ENCODE measurements around the gene NPAS3. TPM values are rescaled to one million over a fixed set of nuclear protein-coding genes. Genes with fewer than 3 reads are reported as not detected.

Gene NPAS3
- total RNA-seq, 1 experiment from 2014 or later, result not detected

DNA sequence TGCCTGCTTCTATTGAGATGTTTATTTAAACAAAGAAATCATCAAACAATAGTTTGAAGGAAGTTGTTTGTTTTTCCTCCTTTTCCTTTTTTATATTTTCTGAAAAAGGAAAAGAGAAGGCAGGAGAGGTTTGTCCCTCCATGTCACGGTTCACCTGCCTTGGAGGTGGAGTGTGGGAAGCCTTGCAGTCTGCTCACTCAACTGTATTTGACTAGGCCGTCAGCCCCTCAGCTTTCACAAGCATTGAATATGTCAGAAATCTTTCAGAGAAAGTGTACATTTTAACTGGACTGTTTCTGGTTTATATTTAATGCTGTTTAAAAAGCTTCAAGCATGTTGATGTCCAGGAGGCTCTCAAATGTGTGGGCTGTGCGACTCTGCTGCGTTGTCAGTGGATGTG, 370.4 kb downstream of the NPAS3 start:
- Histone ChIP-seq H3K36me3 (ENCODE audit: low read depth) (no peaks in the 10 kb centered on the region), H3K79me2 (ENCODE audit: low read depth) (no peaks in the 10 kb centered on the region), H3K9me3 (ENCODE audit: insufficient read depth, low read depth) (no peaks in the 10 kb centered on the region), H3K27ac (no peak overlapping the region), H3F3A (ENCODE audit: insufficient read depth, low read depth) (no peaks in the 10 kb centered on the region), H3K4me2 (no peak overlapping the region), H3K4me1 (replicated peaks; ENCODE audit: insufficient read depth) (no peaks in the 10 kb centered on the region), H2AFZ (no peak overlapping the region), H3K4me3 (no peak overlapping the region), H4K20me1 (ENCODE audit: insufficient read depth) (no peaks in the 10 kb centered on the region), H3K9me2 (ENCODE audit: insufficient read depth) (no peaks in the 10 kb centered on the region), H3K27me3 (ENCODE audit: insufficient read depth, low read depth) (no peaks in the 10 kb centered on the region)
- TF ChIP-seq, protein P1, sequence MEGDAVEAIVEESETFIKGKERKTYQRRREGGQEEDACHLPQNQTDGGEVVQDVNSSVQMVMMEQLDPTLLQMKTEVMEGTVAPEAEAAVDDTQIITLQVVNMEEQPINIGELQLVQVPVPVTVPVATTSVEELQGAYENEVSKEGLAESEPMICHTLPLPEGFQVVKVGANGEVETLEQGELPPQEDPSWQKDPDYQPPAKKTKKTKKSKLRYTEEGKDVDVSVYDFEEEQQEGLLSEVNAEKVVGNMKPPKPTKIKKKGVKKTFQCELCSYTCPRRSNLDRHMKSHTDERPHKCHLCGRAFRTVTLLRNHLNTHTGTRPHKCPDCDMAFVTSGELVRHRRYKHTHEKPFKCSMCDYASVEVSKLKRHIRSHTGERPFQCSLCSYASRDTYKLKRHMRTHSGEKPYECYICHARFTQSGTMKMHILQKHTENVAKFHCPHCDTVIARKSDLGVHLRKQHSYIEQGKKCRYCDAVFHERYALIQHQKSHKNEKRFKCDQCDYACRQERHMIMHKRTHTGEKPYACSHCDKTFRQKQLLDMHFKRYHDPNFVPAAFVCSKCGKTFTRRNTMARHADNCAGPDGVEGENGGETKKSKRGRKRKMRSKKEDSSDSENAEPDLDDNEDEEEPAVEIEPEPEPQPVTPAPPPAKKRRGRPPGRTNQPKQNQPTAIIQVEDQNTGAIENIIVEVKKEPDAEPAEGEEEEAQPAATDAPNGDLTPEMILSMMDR (conservative IDR thresholded peaks at IDR 0.05), result no peak
- no peak for TF ChIP-seq EZH2 (IDR thresholded peaks at IDR 0.05; ENCODE audit: low read depth)
- DNase-seq, result no peak
- intact Hi-C loops (cut with micrococcal nuclease; ENCODE audit: unreplicated experiment), result no loop called here
- POLR2A ChIA-PET (ENCODE audit: unreplicated experiment), result no interaction called here
- BruUV-seq (replicated peaks), result no TSS peak
- CTCF ChIA-PET, result no interaction called here

DNA sequence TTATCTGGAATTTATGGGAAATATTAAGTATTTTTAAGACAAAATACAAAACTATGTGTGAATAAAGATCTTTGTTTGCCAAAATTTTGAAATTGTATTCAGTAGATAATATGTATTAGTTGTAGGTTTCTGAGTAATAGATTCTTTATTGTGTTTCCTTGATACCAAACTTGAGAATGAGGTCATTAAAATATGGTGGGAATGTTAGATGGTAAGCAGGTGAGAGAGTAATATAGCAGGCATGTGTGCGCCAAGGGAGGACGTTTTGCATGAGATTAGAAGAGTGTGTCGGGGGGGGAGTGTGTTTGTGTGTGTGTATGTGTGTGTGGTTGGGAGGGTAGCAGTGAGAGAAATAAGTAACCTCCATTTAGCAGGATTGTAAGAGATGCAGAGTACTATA, 376.5 kb downstream of the NPAS3 start:
- POLR2A ChIA-PET (ENCODE audit: unreplicated experiment), result interaction anchor here (0.7 kb wide), 1 partner anchor 78 kb away, joined by 5 read pairs; no protein-coding TSS in a partner anchor
- intact Hi-C loops (cut with micrococcal nuclease; ENCODE audit: unreplicated experiment), result no loop called here

DNA sequence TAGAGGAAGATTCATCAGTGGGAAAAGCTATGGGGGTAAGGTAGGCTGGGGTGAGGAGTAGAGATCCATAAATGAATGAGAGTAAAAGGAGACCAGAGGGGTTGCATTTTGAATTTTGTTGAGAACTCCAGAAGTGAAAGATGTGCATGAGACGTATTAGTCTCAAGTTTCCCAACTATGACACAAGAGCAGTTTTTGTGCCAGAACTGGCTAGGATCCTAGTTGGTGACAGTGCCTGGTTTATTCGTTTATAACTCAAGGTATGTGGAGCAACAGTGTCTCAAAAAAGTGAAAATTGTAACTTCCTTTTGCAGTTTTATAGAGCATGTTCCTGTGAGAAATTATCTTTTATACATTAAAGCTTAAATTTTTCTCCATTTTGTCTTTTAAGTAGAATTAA, 377.0 kb downstream of the NPAS3 start:
- no TSS peak for BruUV-seq (replicated peaks)
- H4K20me1 ChIP-seq (ENCODE audit: insufficient read depth), result no peaks in the 10 kb centered on the region

More for the DNA sequence above, 376.5 kb downstream of the NPAS3 start:
- Histone ChIP-seq H3K4me2 (no peak overlapping the region), H3K79me2 (ENCODE audit: low read depth) (no peaks in the 10 kb centered on the region), H3F3A (ENCODE audit: insufficient read depth, low read depth) (no peaks in the 10 kb centered on the region), H4K20me1 (ENCODE audit: insufficient read depth) (no peaks in the 10 kb centered on the region), H3K36me3 (ENCODE audit: low read depth) (no peaks in the 10 kb centered on the region), H3K9me2 (ENCODE audit: insufficient read depth) (no peaks in the 10 kb centered on the region), H3K4me1 (replicated peaks; ENCODE audit: insufficient read depth) (no peaks in the 10 kb centered on the region), H2AFZ (no peak overlapping the region), H3K27me3 (ENCODE audit: insufficient read depth, low read depth) (no peaks in the 10 kb centered on the region), H3K9me3 (ENCODE audit: insufficient read depth, low read depth) (no peaks in the 10 kb centered on the region), H3K4me3 (no peak overlapping the region), H3K27ac (no peak overlapping the region)
- TF ChIP-seq, protein P1 (conservative IDR thresholded peaks at IDR 0.05), result no peak
- TF ChIP-seq EZH2 (IDR thresholded peaks at IDR 0.05; ENCODE audit: low read depth), result no peak
- BruUV-seq (replicated peaks), result no TSS peak
- no peak for DNase-seq
- CTCF ChIA-PET, result no interaction called here

More for the DNA sequence above, 377.0 kb downstream of the NPAS3 start:
- intact Hi-C loops (cut with micrococcal nuclease; ENCODE audit: unreplicated experiment), result no loop called here
- Histone ChIP-seq H3K27ac (no peak overlapping the region), H3K4me1 (replicated peaks; ENCODE audit: insufficient read depth) (no peaks in the 10 kb centered on the region), H3K9me3 (ENCODE audit: insufficient read depth, low read depth) (no peaks in the 10 kb centered on the region), H3K36me3 (ENCODE audit: low read depth) (no peaks in the 10 kb centered on the region), H3K4me3 (no peak overlapping the region), H3K4me2 (no peak overlapping the region), H3K79me2 (ENCODE audit: low read depth) (no peaks in the 10 kb centered on the region), H2AFZ (no peak overlapping the region), H3K9me2 (ENCODE audit: insufficient read depth) (no peaks in the 10 kb centered on the region), H3K27me3 (ENCODE audit: insufficient read depth, low read depth) (no peaks in the 10 kb centered on the region), H3F3A (ENCODE audit: insufficient read depth, low read depth) (no peaks in the 10 kb centered on the region)
- DNase-seq, result no peak
- ChIA-PET POLR2A (ENCODE audit: unreplicated experiment) (no interaction called here), CTCF (no interaction called here)
- TF ChIP-seq, protein P1 (conservative IDR thresholded peaks at IDR 0.05), result no peak
- TF ChIP-seq EZH2 (IDR thresholded peaks at IDR 0.05; ENCODE audit: low read depth), result no peak
